HepG2 (cell line): ENCODE results near the gene CECR2. TPM values are rescaled to one million over a fixed set of nuclear protein-coding genes. Genes with fewer than 3 reads are reported as not detected.

Experiments used
- ATAC-seq: fragments of 200-7000 bp; cut with Tn5 transposase; 3 replicates; pipeline ENCODE4 v1.9.1; 2020; ENCODE audit warnings: mild to moderate bottlenecking, moderate library complexity
- BruUV-seq: library from RNA; stranded (reverse); fragments of 400-500 nt; replicated peaks from 2 replicates; lab custom pipeline; 2021; lab: Mats Ljungman, UMichigan
- CTCF ChIA-PET: fragments of 300-600 bp; formaldehyde crosslinking; extraction: SDS; loops from one replicate; lab custom pipeline; 2021; ENCODE audit warnings: low total read pairs, inconsistent platforms, low intra/inter-chr PET ratio; lab: Yijun Ruan, JAX
- POLR2A ChIA-PET: fragments of 350-600 bp; sonication (Branson Sonifier 250); formaldehyde crosslinking; loops from one replicate; lab custom pipeline; 2020; ENCODE audit warnings: antibody characterized with exemption, inconsistent platforms; lab: Yijun Ruan, JAX
- DNase-seq: peaks from one replicate; pipeline ENCODE4 v3.0.0-alpha.2; 2015; ENCODE audit warnings: low spot score
- FAIRE-seq: peaks from 3 replicates; lab custom pipeline; 2011; peaks lifted over from hg19 to GRCh38; lab: Jason Lieb, UNC
- H2AFZ ChIP-seq: one replicate; pipeline ENCODE4 v1.6.1; 2011; ENCODE audit warnings: low read length, inconsistent platforms
- H3K27ac ChIP-seq: fragments of 300-600 bp; 3 replicates; pipeline ENCODE4 v1.8.0; 2011; ENCODE audit warnings: mixed run types, mild to moderate bottlenecking, mixed read lengths, low read length, inconsistent platforms; ENCODE audit not compliant: insufficient read depth; ENCODE audit errors: extremely low read length
- H3K27me3 ChIP-seq, 2 experiments: fragments of 200-600 bp in 1 of 2; 2 replicates in 1 of 2; 3 replicates in 1 of 2; pipeline versions ENCODE4 v1.6.0 to v1.8.0; 2011; ENCODE audit warnings: low read length in 2 of 2, mild to moderate bottlenecking in 2 of 2, moderate library complexity in 2 of 2, inconsistent platforms in 1 of 2; ENCODE audit not compliant: insufficient read depth in 2 of 2, control insufficient read depth in 1 of 2
- H3K36me3 ChIP-seq, 2 experiments: fragments of 200-600 bp in 1 of 2; replicated peaks in 1 of 2; 2 replicates in 1 of 2; 3 replicates in 1 of 2; pipeline versions ENCODE4 v1.5.1 to v1.8.0; 2011; ENCODE audit warnings: low read length in 2 of 2, inconsistent platforms in 1 of 2; ENCODE audit not compliant: insufficient read depth in 2 of 2, control insufficient read depth in 1 of 2
- H3K4me1 ChIP-seq: 2 replicates; pipeline ENCODE4 v1.5.1; 2012; ENCODE audit warnings: low read length, inconsistent platforms; ENCODE audit not compliant: insufficient read depth
- H3K4me2 ChIP-seq: 2 replicates; pipeline ENCODE4 v1.6.0; 2011; ENCODE audit warnings: low read depth, low read length, inconsistent platforms
- H3K4me3 ChIP-seq, 3 experiments: fragments of 200-600 bp in 1 of 3; sonication (generic), shearing (Covaris generic) in 1 of 3; replicated peaks in 1 of 3; 2 replicates each; pipeline ENCODE4 v1.5.1; 2011 to 2016; ENCODE audit warnings: low read length in 3 of 3, inconsistent platforms in 2 of 3, low read depth in 2 of 3, mild to moderate bottlenecking in 2 of 3, control low read depth in 1 of 3, mixed read lengths in 1 of 3; ENCODE audit not compliant: insufficient read depth in 1 of 3
- H3K79me2 ChIP-seq: one replicate; pipeline ENCODE4 v1.6.1; 2011; ENCODE audit warnings: low read length, inconsistent platforms; ENCODE audit not compliant: insufficient read depth
- H3K9ac ChIP-seq: 2 replicates; pipeline ENCODE4 v1.6.0; 2011; ENCODE audit warnings: mild to moderate bottlenecking, low read depth, low read length, inconsistent platforms; ENCODE audit not compliant: insufficient read depth
- H3K9me3 ChIP-seq: 2 replicates; pipeline ENCODE4 v1.5.1; 2012; ENCODE audit warnings: mild to moderate bottlenecking, low read length
- H4K20me1 ChIP-seq: 2 replicates; pipeline ENCODE4 v1.6.0; 2011; ENCODE audit warnings: inconsistent platforms, mild to moderate bottlenecking, low read length, moderate library complexity; ENCODE audit not compliant: insufficient read depth
- AGO1 ChIP-seq: fragments of 200-400 bp; formaldehyde crosslinking; IDR thresholded peaks from 2 replicates; pipeline ENCODE4 v1.6.1; 2017; ENCODE audit warnings: mild to moderate bottlenecking, low read depth, low read length, moderate library complexity; ENCODE audit not compliant: poor library complexity, severe bottlenecking
- AKAP8 ChIP-seq: sonication (generic); formaldehyde crosslinking; IDR thresholded peaks from 2 replicates; pipeline ENCODE4 v1.5.1; 2020; ENCODE audit warnings: mild to moderate bottlenecking, missing genetic modification reagents
- NFKBIZ ChIP-seq: IDR thresholded peaks from 2 replicates; pipeline ENCODE4 v1.6.1; 2018; ENCODE audit warnings: missing genetic modification reagents, missing compliant biosample characterization
- SNRNP70 ChIP-seq: fragments of 200-400 bp; formaldehyde crosslinking; IDR thresholded peaks from 2 replicates; pipeline ENCODE4 v1.6.1; 2017; ENCODE audit warnings: mild to moderate bottlenecking, low read depth, low read length, moderate library complexity
- TOPORS ChIP-seq: sonication (generic); formaldehyde crosslinking; IDR thresholded peaks from 2 replicates; pipeline ENCODE4 v1.8.0; 2023; ENCODE audit warnings: mild to moderate bottlenecking, missing genetic modification reagents
- ZFP36L1 ChIP-seq: sonication (generic); formaldehyde crosslinking; IDR thresholded peaks from 2 replicates; pipeline ENCODE4 v1.8.0; 2022; ENCODE audit warnings: mild to moderate bottlenecking, missing genetic modification reagents, moderate library complexity
- ZNF558 ChIP-seq: sonication (generic); formaldehyde crosslinking; IDR thresholded peaks from 2 replicates; pipeline ENCODE4 v1.9.0; 2022; ENCODE audit warnings: mild to moderate bottlenecking, missing genetic modification reagents, borderline replicate concordance
- WGBS: methylation state at CpG from one replicate; pipeline ENCODE4 v1.1.6; 2017; ENCODE audit warnings: low lambda C conversion rate; 5-methylcytosine and 5-hydroxymethylcytosine counted together
- in situ Hi-C: cut with HindIII; loops from 2 replicates; pipeline ENCODE4 v1.10.0; 2017; ENCODE audit warnings: low pct_unique_long_range_greater_than_20kb; ENCODE audit not compliant: extremely low pct_ligation_motif_present
- intact Hi-C: fragments of 100-400 bp; cut with micrococcal nuclease; formaldehyde crosslinking; loops from one replicate; pipeline ENCODE4 v1.10.0; 2022; ENCODE audit not compliant: unreplicated experiment
- polyA plus RNA-seq, 8 experiments: library from polyadenylated mRNA; depleted of rRNA in 3 of 8; stranded (reverse) in 7 of 8; unstranded in 1 of 8; fragments of >200 nt; fragmentation: Illumina TruSeq in 4 of 8; extraction: Trizol in 4 of 8; gene quantifications; 2 replicates each; pipeline versions ENCODE4 v1.2.1 to v1.2.3, GENCODE V29; 2011 to 2016; ENCODE audit warnings: low read depth in 4 of 8, missing spikeins in 1 of 8, mixed read lengths in 1 of 8; ENCODE audit not compliant: insufficient read depth in 1 of 8
- total RNA-seq, 5 experiments: library from RNA; depleted of rRNA; stranded (reverse); fragments of >200 nt; fragmentation: Illumina TruSeq; extraction: Trizol; gene quantifications; 2 replicates each; pipeline ENCODE4 v1.2.3, GENCODE V29; 2016; ENCODE audit warnings: low read depth in 1 of 5
- TF ChIP-seq, protein P1 (sequence below): IDR thresholded peaks from 2 replicates; pipeline ENCODE4 v1.6.1; 2016; ENCODE audit warnings: mild to moderate bottlenecking
- TF ChIP-seq, protein P2 (sequence below): sonication (generic); formaldehyde crosslinking; IDR thresholded peaks from 2 replicates; pipeline ENCODE4 v1.5.0; 2020; ENCODE audit warnings: missing genetic modification reagents, mild to moderate bottlenecking, borderline replicate concordance
- TF ChIP-seq, protein P3 (sequence below): sonication (generic); formaldehyde crosslinking; conservative IDR thresholded peaks from 2 replicates; pipeline ENCODE4 v1.8.1; 2023; ENCODE audit warnings: missing genetic modification reagents

Gene CECR2
- total and polyA plus RNA-seq, 2 of the 13 experiments (the other 11 are each of a cell fraction or from before 2014, with no cell fraction given) = not detected

DNA sequence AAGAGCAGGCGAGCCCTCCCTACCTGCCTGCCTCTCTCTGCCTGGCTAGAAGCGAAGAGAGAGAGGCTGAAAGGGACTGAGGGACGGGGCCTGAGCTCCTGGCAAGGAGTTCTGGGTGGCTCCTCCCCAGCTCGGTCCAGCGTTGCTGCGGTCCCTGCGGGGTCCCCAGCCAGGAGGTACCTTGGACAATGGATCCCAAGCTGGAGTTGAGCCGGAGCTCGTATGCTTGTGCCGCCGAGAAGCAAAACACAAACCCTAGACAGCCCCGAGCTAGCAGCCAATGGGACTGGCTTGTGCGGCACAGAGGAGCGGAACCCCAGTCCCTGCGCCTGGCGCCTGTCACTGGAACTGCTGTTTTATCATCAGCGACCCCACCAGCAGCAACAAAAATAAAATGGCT, 212.4 kb downstream of the CECR2 start:
- H4K20me1 ChIP-seq = no peaks in the 10 kb centered on the region
- POLR2A ChIA-PET = no interaction called here
- H3K79me2 ChIP-seq = no peaks in the 10 kb centered on the region
- H3K4me3 ChIP-seq = no peak overlapping the region
- FAIRE-seq (no peak), DNase-seq (no peak), ATAC-seq (no peak)
- intact Hi-C loops = loop anchor here (5.0 kb wide), 1 partner anchor 214 kb away; the partner anchor contains the start of gene CECR2
- CTCF ChIA-PET = no interaction called here
- H3K9me3 ChIP-seq = no peaks in the 10 kb centered on the region
- H2AFZ ChIP-seq = no peak overlapping the region
- TF ChIP-seq AGO1 (no peak), NFKBIZ (CRISPR knock-in tag) (no peak), ZNF558 (CRISPR knock-in tag) (no peak), SNRNP70 (no peak), AKAP8 (CRISPR knock-in tag) (no peak), ZFP36L1 (CRISPR knock-in tag) (no peak), TOPORS (CRISPR knock-in tag) (no peak)
- TF ChIP-seq, protein P1, sequence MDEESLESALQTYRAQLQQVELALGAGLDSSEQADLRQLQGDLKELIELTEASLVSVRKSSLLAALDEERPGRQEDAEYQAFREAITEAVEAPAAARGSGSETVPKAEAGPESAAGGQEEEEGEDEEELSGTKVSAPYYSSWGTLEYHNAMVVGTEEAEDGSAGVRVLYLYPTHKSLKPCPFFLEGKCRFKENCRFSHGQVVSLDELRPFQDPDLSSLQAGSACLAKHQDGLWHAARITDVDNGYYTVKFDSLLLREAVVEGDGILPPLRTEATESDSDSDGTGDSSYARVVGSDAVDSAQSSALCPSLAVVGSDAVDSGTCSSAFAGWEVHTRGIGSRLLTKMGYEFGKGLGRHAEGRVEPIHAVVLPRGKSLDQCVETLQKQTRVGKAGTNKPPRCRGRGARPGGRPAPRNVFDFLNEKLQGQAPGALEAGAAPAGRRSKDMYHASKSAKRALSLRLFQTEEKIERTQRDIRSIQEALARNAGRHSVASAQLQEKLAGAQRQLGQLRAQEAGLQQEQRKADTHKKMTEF (CRISPR knock-in tag) = no peak
- TF ChIP-seq, protein P2, sequence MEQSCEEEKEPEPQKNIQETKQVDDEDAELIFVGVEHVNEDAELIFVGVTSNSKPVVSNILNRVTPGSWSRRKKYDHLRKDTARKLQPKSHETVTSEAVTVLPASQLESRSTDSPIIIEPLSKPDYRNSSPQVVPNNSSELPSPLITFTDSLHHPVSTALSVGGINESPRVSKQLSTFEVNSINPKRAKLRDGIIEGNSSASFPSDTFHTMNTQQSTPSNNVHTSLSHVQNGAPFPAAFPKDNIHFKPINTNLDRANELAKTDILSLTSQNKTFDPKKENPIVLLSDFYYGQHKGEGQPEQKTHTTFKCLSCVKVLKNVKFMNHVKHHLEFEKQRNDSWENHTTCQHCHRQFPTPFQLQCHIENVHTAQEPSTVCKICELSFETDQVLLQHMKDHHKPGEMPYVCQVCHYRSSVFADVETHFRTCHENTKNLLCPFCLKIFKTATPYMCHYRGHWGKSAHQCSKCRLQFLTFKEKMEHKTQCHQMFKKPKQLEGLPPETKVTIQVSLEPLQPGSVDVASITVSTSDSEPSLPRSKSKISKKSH (CRISPR knock-in tag) = no peak
- TF ChIP-seq, protein P3, sequence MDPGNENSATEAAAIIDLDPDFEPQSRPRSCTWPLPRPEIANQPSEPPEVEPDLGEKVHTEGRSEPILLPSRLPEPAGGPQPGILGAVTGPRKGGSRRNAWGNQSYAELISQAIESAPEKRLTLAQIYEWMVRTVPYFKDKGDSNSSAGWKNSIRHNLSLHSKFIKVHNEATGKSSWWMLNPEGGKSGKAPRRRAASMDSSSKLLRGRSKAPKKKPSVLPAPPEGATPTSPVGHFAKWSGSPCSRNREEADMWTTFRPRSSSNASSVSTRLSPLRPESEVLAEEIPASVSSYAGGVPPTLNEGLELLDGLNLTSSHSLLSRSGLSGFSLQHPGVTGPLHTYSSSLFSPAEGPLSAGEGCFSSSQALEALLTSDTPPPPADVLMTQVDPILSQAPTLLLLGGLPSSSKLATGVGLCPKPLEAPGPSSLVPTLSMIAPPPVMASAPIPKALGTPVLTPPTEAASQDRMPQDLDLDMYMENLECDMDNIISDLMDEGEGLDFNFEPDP (CRISPR knock-in tag) = no peak
- no peak overlapping the region for H3K9ac ChIP-seq
- no peaks in the 10 kb centered on the region for H3K36me3 ChIP-seq
- no peaks in the 10 kb centered on the region for H3K27me3 ChIP-seq
- peaks cover 31% of the 10 kb centered on the region for H3K4me1 ChIP-seq
- H3K27ac ChIP-seq = no peak overlapping the region
- in situ Hi-C loops = no loop called here
- no peak overlapping the region for H3K4me2 ChIP-seq
- no TSS peak for BruUV-seq
- WGBS = 94% methylated on average over 13 of the region's 17 CpGs
